Ramos (cell line): ENCODE results near the gene CFAP61.

Source experiments
- in situ Hi-C: fragments of 300-500 bp; cut with MboI; formaldehyde crosslinking; loops from one replicate; pipeline ENCODE4 v1.14.3; 2022; ENCODE audit warnings: low sequenced_read_pairs; ENCODE audit not compliant: unreplicated experiment

The CFAP61 gene

DNA sequence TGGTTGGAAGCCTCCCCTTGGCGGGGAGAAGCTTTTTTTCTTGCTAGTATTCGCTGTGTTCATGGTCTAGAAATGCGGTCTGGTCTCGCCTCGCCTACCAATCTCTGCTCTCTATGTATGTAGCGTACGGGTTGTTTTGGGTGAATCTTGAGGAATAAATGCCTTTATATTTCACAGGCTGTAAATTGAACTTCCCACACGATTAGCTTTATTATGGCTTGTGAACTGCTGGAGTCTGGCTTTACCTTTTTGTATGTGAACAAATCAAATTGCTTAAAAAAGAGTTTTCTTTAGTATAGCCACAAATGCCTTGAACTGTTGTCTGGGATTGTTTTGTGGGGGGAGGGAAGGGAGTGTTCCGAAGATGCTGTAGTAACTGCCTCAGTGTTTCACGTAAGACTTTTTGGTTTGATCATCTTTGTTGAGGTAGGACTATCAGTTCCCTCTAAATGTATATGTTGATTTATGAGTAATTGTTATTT is 317.8 kb downstream of the CFAP61 start:
- in situ Hi-C loops, result no loop called here

DNA sequence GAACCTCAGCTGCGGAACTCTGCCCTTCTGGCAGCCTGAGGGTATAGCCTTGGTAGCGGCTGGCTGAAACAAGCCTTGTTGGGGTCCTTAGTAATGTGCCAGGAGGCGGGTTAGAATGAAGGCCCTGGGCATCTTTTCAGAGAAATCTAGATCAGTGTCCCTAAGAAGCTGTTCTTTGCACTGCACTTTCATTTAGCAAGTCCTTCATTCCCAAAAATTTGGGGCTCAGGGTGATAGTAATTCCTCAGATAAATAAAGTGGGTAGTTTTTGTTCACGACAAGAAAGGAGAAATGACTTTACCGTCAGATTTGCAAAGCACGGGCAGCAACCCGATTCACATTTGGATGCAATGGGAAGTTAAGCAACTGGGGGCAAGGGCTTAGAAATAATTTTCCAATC is 318.8 kb downstream of the CFAP61 start:
- in situ Hi-C loops, result no loop called here

DNA sequence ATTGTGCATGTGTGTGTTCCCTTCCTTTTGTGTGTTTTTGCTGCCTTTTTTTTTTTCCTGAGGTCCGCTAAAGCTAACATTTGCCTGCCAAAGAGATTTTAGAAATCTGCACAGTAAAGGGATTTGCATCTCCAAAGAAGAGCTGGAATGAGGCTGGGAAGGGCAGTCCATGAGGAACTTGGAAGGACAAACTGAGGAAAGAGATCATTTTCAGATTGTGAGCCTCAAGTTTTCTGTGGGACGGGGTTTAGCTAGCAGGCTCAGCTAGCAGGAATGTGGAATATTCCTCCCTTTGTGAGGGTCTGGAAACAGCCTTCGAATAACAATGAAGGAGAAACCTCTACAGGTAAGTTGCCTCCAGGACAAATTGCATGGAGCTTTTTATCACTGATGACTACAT is 319.3 kb downstream of the CFAP61 start:
- in situ Hi-C loops, result no loop called here

- in situ Hi-C loops, result no loop called here
These were observed 320.8 kb downstream of the CFAP61 start for GRCh38 chr20:20373091-20373571.

- in situ Hi-C loops, result no loop called here
These were observed 323.5 kb downstream of the CFAP61 start for GRCh38 chr20:20375862-20376261.

- in situ Hi-C loops, result no loop called here
These were observed 333.9 kb downstream of the CFAP61 start for GRCh38 chr20:20386192-20386591.

GRCh38 chr20:20390393-20390792 is 338.1 kb downstream of the CFAP61 start:
- in situ Hi-C loops, result no loop called here

GRCh38 chr20:20391115-20391514 is 338.8 kb downstream of the CFAP61 start:
- in situ Hi-C loops, result no loop called here

DNA sequence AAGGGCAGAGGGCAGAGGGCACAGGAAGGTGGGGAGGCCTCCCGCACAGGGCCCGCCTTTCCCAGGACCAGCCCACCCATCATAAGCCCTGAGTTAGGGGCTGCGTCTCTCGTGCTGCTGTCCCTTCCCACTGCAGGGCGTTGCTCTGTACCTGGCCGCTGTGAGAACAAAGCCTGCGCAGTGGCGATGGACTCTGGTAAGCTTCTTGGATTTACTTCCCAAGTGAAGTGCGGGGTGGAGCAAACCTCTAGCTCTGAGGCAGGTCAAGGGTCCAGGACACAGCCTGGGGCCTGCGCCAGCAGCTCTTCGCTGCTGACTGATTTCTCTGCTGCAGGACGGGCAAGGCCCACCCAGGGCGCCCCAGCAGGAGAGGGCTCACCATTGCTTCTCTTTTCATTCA is 339.4 kb downstream of the CFAP61 start:
- in situ Hi-C loops, result no loop called here

DNA sequence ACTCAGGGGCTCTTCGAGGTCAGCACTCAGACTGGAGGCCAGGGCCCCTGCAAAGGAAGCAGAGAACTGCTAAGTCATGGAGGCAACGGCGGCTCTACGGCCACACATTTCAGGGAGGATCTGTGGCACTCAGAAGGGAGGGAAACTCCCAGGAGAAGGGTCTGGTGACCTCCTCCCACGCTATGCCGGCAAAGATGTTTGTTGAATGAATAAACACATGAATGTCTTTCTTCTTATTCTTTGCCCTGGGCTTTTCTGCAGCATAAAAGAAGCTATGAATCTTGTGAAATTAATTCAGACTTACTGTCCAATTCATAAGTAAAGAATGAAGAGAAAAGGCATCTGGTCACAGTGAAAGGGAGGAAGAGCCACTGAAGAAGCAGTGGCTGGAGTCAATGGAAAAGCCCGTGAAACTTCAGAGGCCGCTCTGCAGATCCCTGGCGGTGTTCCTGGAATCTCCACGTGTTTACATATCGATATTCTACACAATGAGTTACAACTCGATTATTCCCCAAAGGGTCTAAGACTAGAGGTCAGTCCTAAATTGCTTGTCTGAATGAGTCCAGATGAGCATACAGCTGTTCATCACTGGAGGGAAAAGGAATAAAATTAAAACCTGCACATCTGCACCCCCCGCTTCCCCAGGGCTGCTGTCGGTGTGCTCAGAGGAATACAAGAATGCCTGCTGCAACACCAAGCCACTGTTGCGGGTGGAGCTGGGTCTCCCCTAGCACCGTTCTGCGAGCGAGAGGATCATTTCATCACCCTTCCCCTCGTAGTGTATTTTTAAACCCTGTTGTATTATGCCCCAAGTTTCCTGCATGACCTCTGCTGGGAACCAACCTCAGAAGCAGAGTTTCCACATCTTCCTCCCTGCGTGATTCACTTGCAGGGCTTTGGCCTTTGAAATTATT is 341.1 kb downstream of the CFAP61 start:
- in situ Hi-C loops, result no loop called here

DNA sequence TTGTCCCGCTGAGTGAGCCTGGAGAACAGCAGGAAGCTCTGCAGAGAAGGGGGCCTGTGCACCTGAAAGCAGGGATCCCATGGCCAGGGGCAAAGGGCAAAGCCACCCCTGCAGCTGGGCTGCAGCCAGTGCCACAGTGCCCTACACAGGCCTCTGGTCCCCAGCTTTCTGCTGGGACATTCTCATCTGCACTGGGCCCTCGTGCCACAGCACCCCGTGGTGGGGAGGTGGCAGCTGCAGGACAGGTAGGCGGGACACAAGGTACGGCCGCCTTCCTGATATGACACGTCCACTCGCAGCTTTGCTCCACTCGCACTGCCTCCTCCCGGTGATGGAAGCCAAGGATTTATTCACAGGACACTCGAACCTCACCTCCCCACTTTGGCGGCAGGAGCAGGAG is 342.8 kb downstream of the CFAP61 start:
- in situ Hi-C loops, result no loop called here

DNA sequence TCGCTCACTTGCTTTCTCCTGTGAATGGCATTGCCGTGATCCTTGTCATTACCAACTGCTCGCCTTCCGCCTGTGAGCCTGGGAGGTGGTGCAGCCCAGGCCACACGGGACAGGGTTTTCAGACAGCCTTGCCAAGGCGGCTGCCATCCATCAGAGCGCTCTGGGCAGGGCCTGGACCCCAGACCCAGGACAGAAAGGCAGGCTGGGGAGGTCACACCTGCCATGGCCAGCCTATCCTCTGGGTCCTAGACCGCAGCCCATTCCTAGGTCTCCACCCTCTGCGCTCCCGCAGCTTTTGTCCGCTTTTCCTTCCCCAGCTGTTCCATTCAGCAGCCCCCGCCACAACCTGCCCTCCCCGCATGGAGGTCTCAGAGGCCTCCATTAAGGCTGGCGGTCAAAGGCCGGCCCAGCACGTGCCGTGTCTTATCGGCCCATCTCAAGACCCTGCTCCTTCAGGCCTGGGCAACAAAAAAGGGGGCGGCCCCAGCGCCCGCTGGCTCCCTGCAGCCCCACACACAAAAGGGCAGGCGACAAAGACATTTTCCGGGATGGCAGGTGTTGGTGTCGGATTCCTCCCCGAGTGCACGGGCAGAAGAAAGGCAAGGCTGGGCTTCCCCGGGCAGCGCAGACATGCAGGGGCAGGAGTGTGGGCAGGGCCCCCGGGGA is 343.7 kb downstream of the CFAP61 start:
- in situ Hi-C loops, result no loop called here

GRCh38 chr20:20396794-20397193 is 344.5 kb downstream of the CFAP61 start:
- in situ Hi-C loops, result no loop called here

DNA sequence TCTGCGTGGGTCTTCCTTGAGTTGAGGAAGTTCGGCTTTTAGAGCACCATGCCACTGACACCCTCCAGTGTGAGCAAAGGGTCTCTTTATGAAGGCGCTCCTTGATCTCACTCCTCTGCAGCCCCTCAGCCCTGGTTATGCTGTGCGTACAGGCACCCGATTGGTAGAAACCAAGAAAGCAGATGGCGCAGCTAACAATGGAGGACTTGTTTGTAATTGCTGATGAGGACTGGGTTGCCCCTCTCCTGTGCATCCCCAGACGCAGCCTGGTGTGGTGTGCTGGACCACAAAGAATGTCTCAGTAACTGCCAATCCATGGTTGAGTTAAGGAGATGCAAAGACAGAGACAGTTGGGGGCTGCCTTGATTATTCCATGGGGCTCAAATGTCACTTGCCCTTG is 345.8 kb downstream of the CFAP61 start:
- in situ Hi-C loops, result no loop called here

GRCh38 chr20:20399531-20400500 is 347.5 kb downstream of the CFAP61 start:
- in situ Hi-C loops, result no loop called here

DNA sequence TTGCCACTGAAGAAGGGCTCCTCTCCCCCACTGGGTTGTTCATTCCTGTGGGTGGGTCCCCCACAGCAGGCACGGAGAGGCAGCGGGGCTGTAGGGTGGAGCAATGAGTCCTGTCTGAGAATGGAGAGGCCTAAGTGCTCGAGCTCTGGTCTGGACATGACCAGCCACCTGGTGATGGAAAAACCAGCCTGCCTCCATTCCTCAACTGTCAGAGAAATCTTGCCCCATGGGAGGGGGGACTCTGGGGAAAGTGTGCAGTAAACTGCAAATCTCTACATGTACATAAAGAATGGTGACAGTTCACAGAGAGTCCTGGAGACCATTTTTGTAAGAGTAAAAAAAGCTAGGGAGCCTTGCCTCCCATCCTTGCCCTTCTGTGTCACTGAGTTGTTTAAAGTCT is 349.7 kb downstream of the CFAP61 start:
- in situ Hi-C loops, result no loop called here

DNA sequence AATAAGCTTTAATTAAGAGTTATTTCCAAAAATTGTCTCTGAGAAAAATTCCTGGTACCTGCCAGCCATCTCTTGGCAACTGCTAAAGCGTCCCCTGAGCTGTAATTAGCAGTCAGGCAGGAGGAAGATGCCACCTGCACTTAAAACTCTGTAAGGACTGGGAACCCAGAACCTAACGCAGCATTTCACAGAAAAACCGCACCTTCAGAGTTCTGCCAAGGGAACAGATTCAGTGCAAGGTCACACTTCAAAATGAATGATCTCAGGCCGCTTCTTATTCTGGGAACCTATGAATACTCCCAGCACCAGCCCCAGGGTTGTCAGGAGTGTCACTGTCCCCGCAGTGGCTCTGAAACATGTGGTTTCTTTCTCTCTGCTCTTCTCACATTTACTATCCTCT is 352.3 kb downstream of the CFAP61 start:
- in situ Hi-C loops, result no loop called here

GRCh38 chr20:20405623-20406022 is 353.3 kb downstream of the CFAP61 start:
- in situ Hi-C loops, result no loop called here

- in situ Hi-C loops, result no loop called here
These were observed 354.0 kb downstream of the CFAP61 start for GRCh38 chr20:20406306-20406705.
